Heart left ventricle (tissue), 13 donors: Measurements from ENCODE around the gene RSKR.

ENCODE experiments used
- CTCF ChIP-seq, 12 donors: fragments of 200-600 bp; sonication (generic) in 4 of 12; IDR thresholded peaks; one replicate each; pipeline versions ENCODE4 v1.5.0 to v1.8.0; 2018 to 2022; ENCODE audit warnings: antibody characterized with exemption in 12 of 12, mild to moderate bottlenecking in 5 of 12
- POLR2A ChIP-seq, 2 donors: fragments of 450-650 bp; IDR thresholded peaks; one replicate each; pipeline ENCODE4 v1.6.1; 2017; ENCODE audit warnings: antibody characterized with exemption in 2 of 2, mild to moderate bottlenecking in 2 of 2, moderate library complexity in 2 of 2
- donor health status: ischemic (EF 13 %, LVEDD 7.1; RV severe dilation, severe dysfunction).
- donor health status: DM: no; HTN: yes; CAD: no.
- donor health status: DM: no; HTN: no; CAD: no.
- donor health status: ischemic (EF 25% LVEDD 6.9; RV normal size, moderate dysfunction).
- donor health status: ischemic (EF 25% LVEDD 5.7; RV mildly dilated, moderate dysfunction).
- donor health status: ischemic (EF 35%, LVEDD 5.7; RV mildly dilated, moderate dysfunction).
- donor health status: nonischemic (EF 11% LVEDD 7.7; RV severe dilation, severe dysfunction).
- donor health status: DM: yes; HTN: yes; CAD: no.
- donor health status: PGD.
- donor health status: ischemic (EF 29% LVEDD 5.4; RV normal size, mild dysfunction).
- donor health status: nonischemic (EF 23%, LVEDD 6.1; RV moderate dilation, normal function).

DNA sequence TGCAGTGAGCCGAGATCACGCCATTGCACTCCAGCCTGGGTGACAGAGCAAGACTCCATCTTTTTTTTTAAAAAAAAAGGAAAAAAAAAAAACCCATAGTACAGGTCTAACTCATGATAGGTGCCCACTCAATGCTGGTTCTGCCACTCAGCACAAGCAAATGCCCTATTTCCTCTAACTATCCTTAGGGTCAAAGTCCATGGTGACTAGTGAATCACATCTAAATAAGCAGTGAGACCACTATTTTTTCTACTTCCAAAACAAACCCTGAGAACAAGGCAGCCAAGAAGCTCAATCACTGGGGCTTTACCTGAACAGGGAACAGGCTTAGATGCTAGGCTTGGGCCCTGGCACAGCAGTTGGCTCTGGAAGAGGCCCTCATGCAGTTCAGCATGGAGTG lies 27.6 kb upstream of the RSKR start:
- TF ChIP-seq CTCF (IDR thresholded peaks at IDR 0.05) (no peak), POLR2A (IDR thresholded peaks at IDR 0.05) (no peak)
